Stimulated activated CD4-positive, alpha-beta T cell treated with anti-CD3 and anti-CD28 coated beads, TNF-alpha, amount 100 ng/mL, for 1 hour (primary cell): Measurements from ENCODE around the gene SIGLEC14.
A peak's percentile ranks its signal among the peaks of the same experiment; 100 is the strongest.

Experiments
- DNase-seq, 3 donors: peaks; one replicate each; pipeline ENCODE4 v3.0.0-alpha.2; 2020; ENCODE audit warnings: low read depth in 3 of 3, low spot score in 1 of 3

SIGLEC14 gene

DNA sequence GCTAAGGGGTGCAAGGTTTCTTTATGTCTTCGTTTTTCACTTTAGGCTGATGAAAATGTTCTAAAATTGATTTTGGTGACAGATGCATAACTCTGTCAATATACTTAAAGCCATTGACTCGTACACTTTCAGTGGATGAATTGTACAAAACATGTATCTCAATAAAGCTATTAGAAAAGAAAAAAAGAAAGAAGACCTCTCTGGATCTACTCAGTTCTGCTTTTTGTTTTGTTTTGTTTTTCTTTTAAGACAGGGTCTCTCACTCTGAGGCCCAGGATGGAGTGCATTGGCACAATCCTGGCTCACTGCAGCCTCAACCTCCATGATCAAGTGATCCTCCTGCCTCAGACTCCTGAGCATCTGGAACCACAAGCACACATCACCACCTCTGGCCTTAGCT, 19.9 kb downstream of the SIGLEC14 start:
- DNase-seq: no peak

DNA sequence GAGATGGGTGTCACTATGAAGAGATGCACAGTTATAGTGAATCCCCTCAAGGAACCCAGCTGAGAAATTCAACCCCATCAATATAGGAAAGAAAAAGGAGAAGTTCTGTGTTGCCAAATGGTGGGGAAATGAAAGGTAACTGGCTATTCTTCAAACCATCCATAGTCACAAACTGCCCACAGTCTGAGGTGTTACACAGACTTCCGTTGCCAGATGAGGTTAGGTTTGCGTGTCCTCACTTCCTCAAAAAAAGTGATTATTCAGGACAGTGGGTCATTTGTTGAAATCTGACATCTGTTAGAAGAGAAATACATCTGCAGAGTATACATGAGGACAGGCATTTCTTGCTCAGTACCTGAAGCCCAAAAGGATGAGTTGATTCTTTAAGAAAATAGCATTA, 25.4 kb downstream of the SIGLEC14 start:
- DNase-seq: no peak

DNA sequence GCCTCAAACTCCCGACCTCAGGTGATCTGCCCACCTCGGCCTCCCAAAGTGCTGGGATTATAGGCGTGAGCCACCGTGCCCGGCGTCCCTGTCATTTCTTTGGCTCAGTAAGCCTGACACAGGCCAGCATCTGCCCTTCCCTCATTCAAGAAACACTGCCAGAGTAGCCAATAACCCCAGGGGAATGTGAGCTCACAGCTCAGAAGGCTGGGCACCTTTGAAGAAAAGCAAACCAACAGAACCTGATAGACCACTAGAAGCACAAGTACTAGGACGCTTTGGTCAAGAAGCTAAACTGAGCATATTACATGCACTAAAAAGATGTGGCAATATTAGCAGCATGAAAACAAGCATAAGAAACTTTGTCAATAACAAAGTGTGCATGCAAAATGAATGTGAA, 30.6 kb downstream of the SIGLEC14 start:
- DNase-seq: no peak

DNA sequence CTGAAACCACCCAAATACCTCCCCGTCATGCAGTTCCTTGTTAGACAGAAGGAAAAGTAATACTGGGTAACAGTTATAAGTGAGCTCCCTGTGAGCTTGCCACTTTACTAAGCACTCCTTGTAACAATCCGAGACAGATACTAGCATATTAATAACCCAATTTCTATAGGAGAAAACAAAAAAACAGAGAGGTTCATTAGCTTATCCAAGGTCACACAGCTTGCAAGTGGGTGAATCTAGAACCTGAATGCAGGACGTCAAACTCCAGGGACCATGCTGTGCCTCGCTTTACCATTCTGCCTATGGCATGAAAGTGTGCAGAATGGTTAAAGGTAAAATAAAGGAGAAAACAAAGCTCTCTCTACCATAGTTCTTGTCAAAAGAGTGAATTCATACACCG, 31.8 kb downstream of the SIGLEC14 start:
- no peak for DNase-seq

DNA sequence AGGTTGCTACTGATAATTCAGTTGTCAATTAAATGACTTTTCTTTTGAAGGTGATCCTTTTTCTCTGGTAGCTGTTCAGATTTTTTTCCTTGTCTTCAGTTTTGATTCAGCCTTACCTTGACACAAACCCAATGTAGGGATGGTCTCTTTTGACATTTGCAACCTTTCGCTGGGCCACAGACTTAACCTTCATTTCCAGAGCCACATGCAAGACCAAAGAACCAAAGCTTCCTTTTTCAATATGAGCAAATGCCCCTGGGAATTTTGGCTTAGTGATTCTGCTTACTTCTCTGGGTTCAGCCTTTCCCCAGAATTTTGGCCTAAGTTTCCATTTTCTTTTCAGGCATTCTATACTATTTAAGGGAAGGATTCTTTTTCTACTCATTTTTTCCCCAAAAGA, 36.0 kb downstream of the SIGLEC14 start:
- no peak for DNase-seq

DNA sequence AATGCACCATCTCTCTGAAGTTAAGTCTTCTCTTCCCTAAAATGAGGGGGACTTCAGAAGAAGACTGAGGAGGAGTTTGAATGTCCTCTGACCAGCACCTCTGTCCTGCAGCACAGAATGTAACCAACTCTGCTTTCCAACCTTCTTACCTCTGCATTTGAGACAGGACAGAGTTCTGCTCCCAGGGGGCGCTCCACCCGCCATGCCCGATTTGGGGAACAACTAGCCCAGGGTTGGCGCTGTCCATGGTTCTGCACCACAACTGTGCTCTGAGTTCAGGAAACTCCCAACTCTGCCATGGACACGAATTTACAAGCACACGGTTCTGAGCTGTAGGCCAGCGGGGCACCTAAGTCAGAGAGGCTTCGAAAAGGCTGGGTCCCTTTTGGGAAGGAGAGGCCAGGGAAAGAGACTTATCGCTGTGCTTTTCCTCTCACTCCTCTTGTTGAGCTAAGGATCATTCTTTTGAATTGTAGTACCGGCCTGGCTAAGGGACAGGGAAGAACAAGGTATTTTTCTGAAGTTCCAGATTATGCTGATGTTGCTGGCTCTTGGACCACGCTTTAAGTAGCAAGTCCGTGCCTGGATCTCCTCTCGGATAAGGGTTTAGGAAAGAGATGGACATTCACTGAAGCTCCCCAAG, 38.6 kb downstream of the SIGLEC14 start:
- peak; percentile 9 to 30 (median 16) for DNase-seq

DNA sequence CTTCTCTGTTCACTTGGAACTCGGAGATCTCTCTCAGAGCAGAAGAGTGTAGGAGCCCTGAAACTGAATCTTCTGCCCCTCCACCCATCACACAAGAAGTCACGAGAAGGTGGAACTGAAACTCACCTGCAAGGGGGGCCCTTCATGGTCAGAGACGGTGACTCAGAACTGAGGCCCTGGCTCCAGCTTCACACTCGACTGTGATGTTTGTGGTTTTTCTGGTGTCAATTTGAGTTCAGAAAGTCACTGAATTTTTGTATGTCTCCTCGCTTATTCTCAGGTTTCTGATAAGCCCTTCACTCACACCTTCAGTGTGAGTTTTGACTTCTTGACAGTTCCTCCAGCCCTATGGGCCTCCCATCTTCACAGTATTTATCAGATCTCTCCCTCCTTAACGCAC, 39.5 kb downstream of the SIGLEC14 start:
- no peak for DNase-seq

DNA sequence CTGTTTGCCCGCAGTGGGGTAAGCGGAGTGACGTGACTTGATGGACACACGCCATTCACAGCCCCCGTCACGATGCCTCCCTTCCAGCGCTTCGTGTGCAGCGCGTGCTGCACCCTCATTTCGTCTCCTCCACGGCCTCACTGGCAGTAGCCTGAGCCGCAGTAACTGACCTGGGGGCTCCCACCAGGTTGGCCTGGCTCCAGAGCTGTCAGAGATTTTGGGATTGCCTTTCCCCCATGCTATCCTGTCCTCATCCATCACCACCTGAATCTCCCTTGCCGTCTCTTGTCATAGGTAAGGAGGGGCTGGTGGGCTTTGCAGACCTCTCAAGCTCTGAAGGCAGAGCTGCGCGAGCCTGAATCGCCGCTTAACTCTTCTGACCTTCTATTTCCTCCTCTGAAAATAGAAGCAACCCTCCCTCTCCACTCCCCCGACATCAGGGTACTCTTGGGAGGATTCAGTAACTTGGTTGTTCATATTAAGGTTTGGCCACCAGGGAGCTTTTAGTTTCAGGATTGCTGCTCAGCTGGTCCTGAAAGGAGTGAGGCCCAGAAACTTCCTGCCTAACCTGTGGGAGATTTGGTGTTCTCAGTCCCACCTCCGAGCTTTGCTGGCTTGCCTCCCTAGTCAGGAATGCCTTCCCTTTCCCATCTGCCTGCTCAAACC, 44.3 kb downstream of the SIGLEC14 start:
- DNase-seq: no peak

DNA sequence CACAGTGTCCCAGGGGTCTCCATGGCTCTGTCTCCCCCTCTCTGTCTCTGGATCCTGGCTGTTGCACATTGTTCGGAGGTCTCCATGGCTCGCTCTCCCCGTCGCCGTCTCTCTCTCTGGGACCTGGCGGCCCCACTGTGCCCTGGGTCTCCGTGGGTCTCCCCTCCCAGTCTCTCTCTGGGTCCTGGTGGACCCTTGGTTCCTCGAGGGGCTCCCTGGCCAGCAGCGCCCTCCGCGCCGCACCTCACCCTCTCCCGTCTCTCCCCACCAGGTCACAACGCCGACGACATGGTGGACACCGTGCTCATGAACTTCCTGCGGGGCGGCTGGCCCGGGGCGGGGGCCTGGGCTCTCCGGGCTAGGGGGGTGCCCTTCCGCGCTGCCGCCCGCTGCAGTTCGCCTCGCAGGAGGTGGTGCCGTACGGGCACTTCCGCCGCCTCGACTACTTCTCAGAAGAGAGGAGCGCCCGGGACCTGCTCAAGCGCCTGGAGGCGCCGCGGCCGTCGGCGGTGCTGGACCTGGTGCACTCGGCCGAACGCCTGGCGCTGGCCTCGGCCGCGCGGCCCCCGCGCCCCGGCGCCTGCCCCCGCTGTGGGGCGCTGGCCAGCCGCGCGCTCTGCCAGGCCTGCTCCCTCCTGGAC, 45.6 kb downstream of the SIGLEC14 start:
- DNase-seq: no peak

DNA sequence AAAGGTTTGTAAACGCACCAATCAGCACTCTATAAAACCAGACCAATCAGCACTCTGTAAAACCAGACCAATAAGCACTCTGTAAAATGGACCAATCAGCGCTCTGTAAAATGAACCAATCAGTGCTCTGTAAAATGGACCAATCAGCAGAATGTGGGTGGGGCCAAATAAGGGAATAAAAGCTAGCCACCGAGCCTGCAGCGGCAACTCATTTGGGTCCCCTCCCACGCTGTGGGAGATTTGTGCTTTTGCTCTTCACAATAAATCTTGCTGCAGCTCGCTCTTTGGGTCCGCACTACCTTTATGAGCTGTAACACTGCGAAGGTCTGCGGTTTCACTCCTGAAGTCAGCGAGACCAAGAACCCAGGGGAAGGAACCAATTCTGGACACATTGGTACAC, 47.5 kb downstream of the SIGLEC14 start:
- DNase-seq: no peak

DNA sequence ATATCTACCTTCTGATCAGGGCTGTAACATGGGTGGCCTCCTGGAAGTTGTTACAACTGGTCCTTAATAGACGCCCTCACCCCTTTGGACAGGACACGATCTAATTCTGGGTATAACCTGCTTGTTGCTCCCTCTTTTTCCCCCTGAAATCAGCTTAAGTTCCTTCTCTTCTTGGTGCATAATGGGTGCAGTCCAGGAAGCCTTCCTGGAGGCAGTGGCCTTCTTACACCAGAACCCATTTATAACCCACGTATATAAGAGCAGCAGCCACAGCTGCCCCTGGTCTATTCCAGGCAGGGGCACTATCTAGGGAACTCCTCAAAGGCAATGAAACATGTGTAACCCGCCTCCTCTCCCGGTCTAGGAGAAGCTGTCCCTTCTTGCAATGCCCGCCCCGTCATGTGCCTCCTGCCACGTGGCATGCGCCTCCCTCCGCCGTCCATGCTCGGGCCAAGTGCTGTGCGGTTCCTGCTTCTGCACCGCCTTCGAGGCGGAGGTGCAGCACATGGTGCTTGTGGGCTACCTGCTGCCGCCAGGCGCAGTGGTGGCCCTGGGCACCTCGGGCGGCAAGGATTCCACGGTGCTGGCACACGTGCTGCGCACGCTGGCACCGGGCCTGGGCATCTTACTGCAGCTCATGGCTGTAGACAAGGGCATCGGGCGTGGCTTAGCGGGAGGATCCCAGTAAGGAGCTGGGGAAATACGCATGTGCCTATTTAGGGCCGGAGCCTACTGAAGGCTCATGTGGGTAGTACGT, 48.3 kb downstream of the SIGLEC14 start:
- no peak for DNase-seq

DNA sequence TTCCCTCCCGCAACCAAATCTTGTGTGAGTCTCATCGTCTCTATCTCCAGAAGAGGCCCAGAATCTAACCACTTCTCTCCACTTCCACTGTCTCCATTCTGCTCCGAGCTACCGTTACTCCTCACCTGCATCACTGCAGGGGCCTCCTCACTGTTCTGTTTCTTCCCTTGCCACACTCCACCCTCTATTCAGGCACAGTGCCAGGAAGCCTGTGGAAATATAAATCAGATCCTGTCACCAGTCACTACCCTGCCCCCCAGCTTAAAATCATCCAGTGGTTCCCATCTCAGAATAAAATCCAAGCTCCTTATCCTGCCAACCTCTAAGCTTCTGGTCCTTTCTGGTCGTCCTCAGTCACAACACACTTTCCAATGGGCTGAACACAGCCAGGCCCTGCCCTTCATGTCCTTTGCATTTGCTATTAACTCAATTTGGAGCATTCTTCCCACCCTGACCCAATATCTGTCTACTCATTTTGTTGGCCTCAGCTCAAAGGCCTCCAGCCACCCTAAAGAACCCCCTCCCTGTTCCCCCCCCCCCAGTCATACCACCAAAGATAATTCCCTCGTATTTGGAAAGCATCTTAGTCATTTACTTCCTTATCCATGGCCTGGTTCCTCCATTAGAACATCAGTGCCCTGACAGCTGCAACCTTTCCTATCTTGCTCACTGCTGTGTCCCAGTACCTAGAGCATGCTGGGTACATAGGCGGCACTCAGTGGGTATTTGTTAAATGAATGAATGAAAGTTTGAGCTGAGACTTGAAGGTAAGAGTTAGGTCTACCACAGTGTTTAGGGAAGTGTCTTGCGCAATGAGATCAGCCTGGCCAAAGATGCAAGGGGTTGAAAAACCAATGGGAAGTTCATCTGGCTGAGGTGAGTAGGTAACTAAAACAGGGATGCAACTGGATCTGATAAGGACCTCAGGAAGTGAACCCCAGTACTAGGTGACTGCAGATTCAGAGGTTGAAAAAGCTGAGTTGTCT, 51.1 kb downstream of the SIGLEC14 start:
- no peak for DNase-seq

DNA sequence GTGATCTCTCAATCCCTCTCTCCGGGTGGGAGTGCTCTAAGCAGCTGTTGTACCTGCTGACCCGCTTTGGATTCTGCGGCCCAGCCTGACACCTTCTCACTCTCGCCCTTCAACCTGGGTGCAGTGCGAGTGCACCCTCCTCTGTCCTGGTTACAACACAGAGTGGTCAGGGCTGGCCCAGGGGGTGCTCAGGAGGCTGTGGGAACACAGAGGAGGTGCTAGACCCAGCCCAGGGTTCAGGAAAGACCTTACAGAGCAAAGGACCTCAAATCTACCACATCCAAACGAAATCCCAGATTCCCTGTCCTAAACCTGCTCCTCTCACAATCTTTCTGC, 51.9 kb downstream of the SIGLEC14 start:
- no peak for DNase-seq

DNA sequence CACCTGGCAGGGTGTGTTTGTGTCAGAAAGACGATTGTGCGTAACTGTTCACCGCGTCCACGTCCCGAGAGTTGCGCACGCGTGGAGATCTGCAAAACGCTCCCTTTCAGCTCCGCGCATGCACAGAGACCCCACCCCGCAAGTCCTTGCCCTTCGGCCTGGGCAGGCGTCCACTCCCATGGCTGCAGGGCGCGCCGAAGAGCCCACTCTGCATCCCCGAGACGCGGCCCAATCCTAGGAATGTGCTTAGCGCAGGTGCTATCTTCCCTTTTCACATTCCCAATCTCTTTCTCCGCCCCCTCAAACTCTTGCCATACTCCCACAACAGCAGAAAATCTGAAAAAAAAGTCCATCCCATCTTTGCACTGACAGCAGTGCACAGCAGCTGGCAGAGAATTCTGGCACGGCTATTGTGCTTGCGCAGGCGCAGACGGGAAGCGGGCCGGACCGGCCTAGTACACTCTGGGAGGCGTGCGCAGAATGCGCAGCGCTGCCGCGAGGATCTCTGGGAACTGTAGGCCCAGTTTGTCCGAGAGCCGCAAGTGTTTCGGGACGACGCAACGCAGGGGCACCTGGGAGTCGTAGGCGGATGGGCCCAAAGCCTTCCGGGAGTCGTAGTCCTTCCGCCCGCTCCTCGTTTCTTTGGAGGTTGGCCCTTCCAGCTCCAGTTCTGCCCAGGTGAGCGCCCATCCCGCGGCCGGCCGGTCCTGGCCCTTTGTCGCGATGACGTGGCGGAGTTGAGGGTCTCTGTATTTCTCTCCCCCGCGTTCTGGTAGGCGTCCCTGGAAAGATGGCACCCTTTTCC, 52.5 kb downstream of the SIGLEC14 start:
- peak; percentile 90 to 93 (median 90) for DNase-seq

DNA sequence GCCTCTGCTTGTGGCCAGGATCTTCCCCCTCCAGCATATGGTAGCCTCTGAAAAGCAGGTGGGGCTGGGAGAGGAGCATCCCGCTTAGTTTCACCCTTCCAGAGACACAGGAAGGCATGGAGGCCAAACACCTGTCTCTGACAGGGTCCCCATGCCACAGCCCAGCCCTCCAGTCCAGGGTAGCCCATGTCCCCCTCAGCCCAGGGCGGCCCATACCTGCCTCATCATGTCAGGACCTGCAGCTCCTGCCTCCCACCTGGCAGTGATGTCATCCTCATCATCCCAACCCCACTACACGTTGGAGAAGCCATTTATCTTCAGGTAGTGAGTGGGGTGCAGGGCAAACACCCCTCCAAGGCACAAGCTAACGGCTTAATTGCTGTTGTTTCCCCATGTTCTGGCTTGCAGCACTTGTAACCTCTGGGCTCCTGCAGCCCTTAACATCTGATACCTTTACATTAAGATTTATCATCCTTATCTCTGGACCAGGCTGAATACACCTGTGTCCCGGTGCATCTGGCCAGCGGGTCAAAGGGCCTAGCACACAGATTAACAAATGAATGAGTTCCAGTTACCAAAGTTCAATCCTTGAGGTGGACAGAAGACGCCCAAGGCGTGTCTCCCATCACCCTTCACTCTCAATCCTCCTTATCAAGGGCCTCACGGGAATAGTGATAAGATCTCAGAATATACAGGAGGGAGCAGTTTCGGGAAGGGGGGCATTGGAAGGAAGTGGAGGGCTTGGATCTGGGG, 53.3 kb downstream of the SIGLEC14 start:
- DNase-seq: no peak
